ENCODE measurements around the gene PLBD2. TPM values are rescaled to one million over a fixed set of nuclear protein-coding genes. Genes with fewer than 3 reads are reported as not detected.

PLBD2 gene
- total RNA-seq (2022; extraction: Qiagen RNA extraction): 25.9 to 36.9 TPM (median 32.3 TPM) in 5 replicates

GRCh38 chr12:113358381-113359132 is at the start of gene PLBD2:
TSS of gene PLBD2 (plus strand) at chr12:113358587. CDS start at chr12:113358601, 14 bp downstream.

GRCh38 chr12:113334786-113335539 is 23.4 kb upstream of the PLBD2 start, which contains the start of gene SLC8B1:
TSS of gene SLC8B1 (minus strand) at chr12:113335109. CDS start at chr12:113332878, 2,231 bp downstream.

GRCh38 chr12:113403435-113404415 is 45.3 kb downstream of the PLBD2 start, which contains the start of gene SDS:
TSS of gene SDS (minus strand) at chr12:113403887. CDS start at chr12:113399708, 4,179 bp downstream.

GRCh38 chr12:113422030-113422885 is 63.9 kb downstream of the PLBD2 start, which contains the start of gene SDSL:
TSS of gene SDSL (plus strand) at chr12:113422380. CDS start at chr12:113427983, 5,603 bp downstream.

Other genes with a start within 250 kb of the PLBD2 start
- 0.45 to 0.63 TPM (median 0.53 TPM) in 5 replicates for gene RASAL1, start 222.8 kb upstream of the PLBD2 start, total RNA-seq (2022; extraction: Qiagen RNA extraction)
- gene CFAP73, start 208.9 kb upstream of the PLBD2 start, total RNA-seq (2022; extraction: Qiagen RNA extraction): 0.07 to 0.13 TPM (median 0.11 TPM) in 4 of 5 replicates, not detected in the other
- gene DDX54, start 173.1 kb upstream of the PLBD2 start, total RNA-seq (2022; extraction: Qiagen RNA extraction): 43.0 to 83.8 TPM (median 77.4 TPM) in 5 replicates
- 24.7 to 39.4 TPM (median 37.3 TPM) in 5 replicates for gene RITA1, start 172.9 kb upstream of the PLBD2 start, total RNA-seq (2022; extraction: Qiagen RNA extraction)
- 16.6 to 21.2 TPM (median 20.5 TPM) in 5 replicates for gene TPCN1, start 137.1 kb upstream of the PLBD2 start, total RNA-seq (2022; extraction: Qiagen RNA extraction)
- 6.9 to 10.7 TPM (median 9.4 TPM) in 5 replicates for gene SLC8B1, start 23.5 kb upstream of the PLBD2 start, total RNA-seq (2022; extraction: Qiagen RNA extraction)
- gene SDS, start 45.3 kb downstream of the PLBD2 start, total RNA-seq (2022; extraction: Qiagen RNA extraction): 0.42 to 1.2 TPM (median 0.79 TPM) in 5 replicates
- gene SDSL, start 63.8 kb downstream of the PLBD2 start, total RNA-seq (2022; extraction: Qiagen RNA extraction): 20.7 to 29.9 TPM (median 28.4 TPM) in 5 replicates
- 0.02 TPM in 1 of 5 replicates, not detected in the others for gene LHX5, start 113.3 kb downstream of the PLBD2 start, total RNA-seq (2022; extraction: Qiagen RNA extraction)